HTR-8/SVneo (cell line): ENCODE measurements around the gene TFE3.

Source experiments
- DNase-seq: peaks from one replicate; pipeline ENCODE4 v3.0.0; 2011; ENCODE audit warnings: low spot score, mixed read lengths; ENCODE audit not compliant: insufficient read length
- FAIRE-seq: peaks from 2 replicates; lab custom pipeline; 2011; peaks lifted over from hg19 to GRCh38; lab: Jason Lieb, UNC

TFE3 gene

GRCh38 chrX:49061916-49062315 lies 18.8 kb upstream of the TFE3 start:
- FAIRE-seq (no peak), DNase-seq (no peak)

- FAIRE-seq, result no peak
- DNase-seq, result no peak
These were observed 18.3 kb upstream of the TFE3 start for GRCh38 chrX:49061490-49061889.

GRCh38 chrX:49060914-49061313 lies 17.8 kb upstream of the TFE3 start:
- FAIRE-seq, result no peak

DNA sequence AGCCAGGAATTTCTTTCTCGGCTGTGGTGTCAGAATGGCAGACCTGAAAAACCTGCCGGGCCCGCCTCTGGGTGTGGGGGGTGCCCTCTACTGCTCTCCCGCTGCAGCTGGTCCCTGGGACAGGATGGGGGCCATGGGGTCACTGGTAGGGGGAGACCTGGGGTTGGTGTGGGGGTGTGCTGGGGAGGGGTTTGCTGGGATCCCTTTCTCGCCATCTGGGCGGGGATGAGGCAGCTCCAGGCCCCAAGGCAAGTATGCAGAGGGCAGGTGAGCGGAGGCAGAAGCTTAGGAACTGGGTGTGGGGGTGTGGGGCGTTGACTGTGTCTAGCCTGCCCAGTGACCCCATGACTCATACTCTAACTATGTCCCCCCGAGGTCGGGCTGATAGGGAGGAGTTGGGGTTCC lies 16.5 kb upstream of the TFE3 start:
- FAIRE-seq, result no peak
- DNase-seq, result no peak

More at GRCh38 chrX:49060914-49061313, 17.8 kb upstream of the TFE3 start:
- no peak for DNase-seq

GRCh38 chrX:49059201-49059600 lies 16.0 kb upstream of the TFE3 start:
- FAIRE-seq (no peak), DNase-seq (no peak)

GRCh38 chrX:49058794-49059193 lies 15.6 kb upstream of the TFE3 start, which contains the start of gene CCDC120:
TSS of gene CCDC120 (plus strand) at chrX:49058999. CDS start at chrX:49062042, 3,043 bp downstream.
- DNase-seq (no peak), FAIRE-seq (no peak)

DNA sequence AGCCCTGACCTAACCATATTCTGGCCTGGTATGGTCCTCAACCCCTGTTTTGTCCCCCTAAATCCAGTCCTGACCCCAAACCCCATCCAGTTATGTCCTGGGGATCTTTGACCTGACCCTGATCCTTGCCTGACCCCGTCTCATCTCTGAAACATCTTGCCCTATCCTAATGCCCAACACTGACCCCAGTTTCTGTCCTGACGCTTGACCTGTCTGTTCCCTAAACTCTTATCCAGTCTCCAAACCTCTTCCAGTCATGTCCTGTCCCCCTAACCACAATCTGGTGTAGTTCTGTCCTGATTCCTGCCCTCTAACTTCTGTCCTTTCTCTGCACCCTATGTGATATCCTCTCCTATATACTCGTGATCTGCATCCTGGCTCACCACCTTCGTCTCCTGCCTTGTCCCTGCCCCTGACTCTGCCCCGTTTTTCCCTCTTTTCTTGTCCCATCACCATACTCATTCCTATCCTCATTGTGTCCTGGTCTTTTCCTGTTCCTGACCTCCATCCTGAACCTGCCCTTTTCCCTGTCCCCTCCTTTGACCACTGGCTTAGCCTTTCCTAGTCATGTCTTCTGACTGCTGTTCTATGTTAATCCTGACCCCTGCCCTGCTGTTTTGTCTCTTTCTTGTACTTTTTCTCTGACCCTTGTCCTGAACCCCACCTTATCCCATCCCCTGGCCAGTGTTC lies 11.1 kb upstream of the TFE3 start:
- no peak for FAIRE-seq
- DNase-seq, result no peak

- FAIRE-seq (no peak), DNase-seq (peak; percentile 71)
These were observed 10.3 kb upstream of the TFE3 start for GRCh38 chrX:49053223-49054072.

DNA sequence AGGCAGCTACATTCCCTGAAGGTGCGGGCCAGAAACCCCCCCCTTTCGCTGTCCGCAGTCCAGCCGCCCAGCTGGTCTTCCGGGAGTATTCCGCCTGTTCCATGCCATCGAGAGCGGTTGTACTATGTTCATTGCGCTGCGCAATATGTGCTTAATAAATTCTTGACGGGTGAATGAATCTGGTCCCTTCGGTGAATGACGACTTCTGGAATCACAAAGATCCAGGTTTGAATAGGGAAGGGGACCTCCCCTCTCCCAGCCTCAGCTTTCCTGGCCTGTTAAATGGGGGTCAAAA lies 777 bp upstream of the TFE3 start:
- FAIRE-seq (no peak), DNase-seq (no peak)

- no peak for DNase-seq
- FAIRE-seq, result no peak
These were observed 457 bp downstream of the TFE3 start for GRCh38 chrX:49042581-49043219.

- FAIRE-seq (no peak), DNase-seq (no peak)
These were observed 1.2 kb downstream of the TFE3 start for GRCh38 chrX:49041744-49042580.

- DNase-seq, result no peak
- FAIRE-seq, result no peak
These were observed 2.7 kb downstream of the TFE3 start for GRCh38 chrX:49040376-49040955.

DNA sequence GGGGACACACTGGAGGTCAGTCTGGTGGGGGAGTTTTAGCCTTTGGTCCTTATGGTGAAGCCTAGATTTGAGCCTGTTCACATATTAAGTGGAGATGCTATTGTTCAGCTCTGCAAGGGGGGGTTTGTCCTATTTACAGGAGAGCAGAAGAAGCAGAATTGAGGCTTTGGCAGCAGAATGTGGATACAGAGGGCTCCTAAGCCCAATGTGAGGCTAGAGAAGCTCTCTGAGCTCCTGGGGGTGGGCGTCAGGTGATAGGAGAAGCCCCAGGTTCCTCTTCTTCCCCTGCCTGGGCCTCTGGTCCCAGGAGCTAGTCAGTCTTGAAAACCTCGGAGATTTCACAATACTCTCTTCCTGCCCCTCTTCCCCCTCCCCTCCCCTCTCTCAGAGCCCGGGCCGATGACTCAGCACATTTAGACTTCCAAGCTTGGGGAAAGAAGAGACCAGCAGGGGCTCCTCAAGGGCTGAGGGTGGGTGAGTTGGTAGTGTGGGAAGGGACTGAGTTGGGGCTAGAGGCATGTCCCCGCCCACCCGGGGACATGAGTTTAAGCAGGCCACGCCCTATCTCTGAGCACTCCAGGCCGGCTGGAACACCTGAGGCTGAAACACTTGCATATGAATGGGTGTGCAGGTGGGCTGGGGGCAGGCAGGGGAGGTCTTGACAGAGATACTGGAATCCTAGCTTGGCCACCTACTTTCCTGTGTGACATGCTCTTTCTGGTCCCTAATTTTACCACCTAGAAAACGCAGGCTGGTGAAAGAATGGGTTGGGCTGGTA lies 3.4 kb downstream of the TFE3 start:
- DNase-seq (peak; percentile 71), FAIRE-seq (no peak)

DNA sequence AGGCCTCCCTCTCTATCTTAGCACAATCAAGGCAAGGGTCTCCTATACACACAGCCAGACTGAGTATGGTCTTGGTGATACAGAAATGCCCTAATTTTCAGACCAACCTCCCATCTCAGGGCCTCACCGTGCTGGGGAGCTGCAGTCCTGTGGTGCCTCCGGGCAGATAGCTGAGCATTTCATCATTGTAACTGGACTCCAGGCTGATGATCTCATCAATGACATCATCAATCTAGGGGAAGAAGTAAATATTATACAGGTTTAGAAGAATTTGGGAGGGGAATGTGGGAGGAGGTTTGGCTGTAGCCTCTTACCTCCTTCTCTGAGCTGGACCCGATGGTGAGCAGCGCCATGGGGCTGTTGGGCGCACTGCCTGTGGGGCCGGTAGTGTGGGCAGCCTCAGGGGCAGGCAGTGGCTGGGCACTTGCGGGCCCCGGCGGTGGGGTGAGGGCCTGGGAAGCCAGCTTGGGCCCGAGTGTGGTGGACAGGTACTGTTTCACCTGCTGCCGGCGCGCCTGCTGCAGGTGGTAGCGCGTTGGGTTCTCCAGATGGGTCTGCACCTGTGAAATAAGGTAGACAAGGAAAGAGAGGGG lies 5.2 kb downstream of the TFE3 start:
- DNase-seq (no peak), FAIRE-seq (no peak)

DNA sequence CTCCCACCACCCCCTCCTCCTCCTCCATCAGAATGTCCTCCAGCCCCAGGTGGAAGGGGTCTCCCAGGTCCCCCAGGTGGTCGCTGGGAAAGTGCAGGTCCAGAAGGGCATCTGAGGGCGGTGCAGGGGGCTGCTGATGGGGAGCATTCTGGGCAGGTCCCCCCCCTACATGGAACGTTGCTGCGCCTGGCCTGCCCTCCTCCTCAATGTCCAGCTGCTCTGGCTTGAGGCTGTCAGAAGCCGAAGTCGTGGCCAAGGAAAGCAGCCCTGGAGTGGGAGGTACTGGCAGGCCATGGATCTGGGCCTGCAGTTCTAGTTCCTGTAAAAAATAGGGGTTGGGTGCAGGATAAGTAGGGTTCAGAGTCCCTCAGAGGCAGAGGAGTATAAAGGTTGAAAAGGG lies 12.9 kb downstream of the TFE3 start:
- no peak for DNase-seq

GRCh38 chrX:49029876-49030275 lies 13.3 kb downstream of the TFE3 start:
- FAIRE-seq (no peak), DNase-seq (no peak)

More for the DNA sequence above, 12.9 kb downstream of the TFE3 start:
- FAIRE-seq, result no peak

DNA sequence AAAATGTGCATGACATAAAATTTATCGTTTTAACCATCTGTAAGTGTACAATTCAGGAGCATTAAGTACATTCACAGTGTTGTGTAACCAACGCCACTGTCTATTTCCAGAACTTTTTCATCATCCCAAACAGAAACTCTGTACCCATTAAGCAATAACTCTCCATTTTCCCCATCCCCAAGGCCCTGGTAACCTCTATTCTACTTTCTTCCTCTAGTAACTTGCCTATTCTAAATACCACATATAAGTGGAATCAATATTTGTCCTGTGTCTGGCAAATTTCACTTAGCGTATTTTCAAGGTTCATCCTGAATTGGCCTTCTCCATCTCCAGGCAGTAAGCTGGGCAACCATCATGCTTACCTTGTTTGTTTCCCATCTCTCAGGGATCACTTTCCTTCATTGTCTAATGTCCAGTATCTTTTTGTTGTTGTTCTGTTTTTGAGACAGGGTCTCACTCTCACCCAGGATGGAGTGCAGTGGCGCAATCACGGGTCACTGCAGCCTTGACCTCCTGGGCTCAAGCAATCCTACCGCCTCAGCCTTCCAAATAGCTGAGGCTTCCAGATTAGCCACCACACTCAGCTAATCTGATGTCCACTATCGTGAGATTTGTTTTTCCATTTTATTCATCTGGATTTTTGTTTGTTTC lies 23.4 kb downstream of the TFE3 start:
- no peak for DNase-seq
- no peak for FAIRE-seq

DNA sequence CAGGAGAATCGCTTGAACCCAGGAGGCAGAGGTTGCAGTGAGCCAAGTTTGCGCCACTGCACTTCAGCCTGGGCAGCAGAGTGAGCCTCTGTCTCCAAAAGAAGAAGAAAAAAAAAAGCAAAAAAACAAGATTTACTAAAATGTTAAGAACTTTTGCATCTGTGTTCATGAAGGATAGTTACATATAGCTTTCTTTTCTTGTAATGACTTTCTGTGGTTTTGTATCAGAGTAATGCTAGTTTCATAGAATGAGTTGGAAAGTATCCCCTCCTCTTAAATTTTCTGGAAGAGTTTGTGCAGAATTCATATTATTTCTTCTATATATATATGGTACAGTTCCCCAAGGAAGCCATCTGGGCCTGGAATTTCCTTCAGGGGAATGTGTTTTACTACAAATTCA lies 24.1 kb downstream of the TFE3 start:
- FAIRE-seq, result no peak
- no peak for DNase-seq
